ENCODE data around the gene RBM23. TPM values are rescaled to one million over a fixed set of nuclear protein-coding genes. Genes with fewer than 3 reads are reported as not detected.
"Not testable (repeated sequence)": the region's sequence is repeated elsewhere in the genome, so short reads cannot be mapped to it uniquely, and the experiment has no call there.

RBM23 gene
- polyA plus RNA-seq, 2 of the 4 experiments (the other 2 are of a cell fraction): 65.8 to 68.0 TPM

DNA sequence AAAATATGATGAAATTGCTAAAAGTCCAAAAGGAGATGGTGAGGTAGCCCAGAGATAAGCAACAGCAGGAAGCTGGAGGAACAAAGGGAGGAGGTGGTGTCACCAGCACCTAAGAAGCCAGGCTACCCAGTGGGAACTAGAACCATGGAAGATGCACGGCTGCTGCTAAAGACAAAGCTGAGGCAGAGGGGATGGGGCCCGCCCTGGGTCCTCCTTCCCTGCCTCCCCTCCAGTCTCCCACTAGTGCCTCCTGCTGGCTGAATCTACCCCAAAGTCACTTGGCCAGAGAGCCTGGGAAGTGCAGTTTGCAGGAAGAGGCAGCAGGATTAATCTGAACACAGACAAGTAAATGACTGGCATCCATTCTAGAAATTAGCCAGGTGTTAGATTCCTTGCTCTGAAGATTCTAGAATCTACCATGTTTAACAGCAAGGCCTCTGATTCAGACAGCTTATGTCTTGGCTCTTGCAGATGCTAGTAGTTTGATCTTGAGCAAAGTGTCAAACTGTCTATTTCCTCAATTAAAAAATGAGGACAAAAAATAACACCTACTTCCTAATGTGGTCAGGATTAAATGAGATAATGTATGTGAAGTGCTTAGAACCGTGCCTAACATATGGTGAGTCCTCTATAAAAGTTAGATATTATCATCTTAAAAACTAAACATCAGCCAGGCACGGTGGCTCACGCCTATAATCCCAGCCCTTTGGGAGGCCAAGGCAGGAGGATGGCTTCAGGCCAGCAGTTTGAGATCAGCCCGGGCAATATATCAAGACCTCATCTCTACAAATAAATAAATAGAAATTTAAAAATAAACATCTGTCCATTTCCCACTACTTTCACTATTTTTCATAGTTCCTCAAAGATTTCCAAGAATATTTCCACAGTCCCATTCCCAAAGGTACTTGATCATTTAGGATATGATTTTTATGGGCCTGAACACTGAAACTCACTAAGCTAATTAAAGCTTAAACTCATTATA lies 53.2 kb downstream of the RBM23 start:
- H3K4me3 ChIP-seq: no peak overlapping the region
- WGBS (ENCODE audit: missing lambda C conversion rate): 64% methylated on average over 6 of the region's 6 CpGs
- H3K9me3 ChIP-seq: peaks cover 16% of the 10 kb centered on the region
- H3K4me1 ChIP-seq: peaks cover 12% of the 10 kb centered on the region
- POLR2A ChIA-PET: no interaction called here
- DNase-seq (ENCODE audit: low read depth in 1 of 2, low spot score in 1 of 2) (no peak), FAIRE-seq (no peak), ATAC-seq (peak; percentile 52 to 56; a peak in 4 of 6 replicates)
- H3K27ac ChIP-seq: no peak overlapping the region
- TF ChIP-seq EHMT2 (IDR thresholded peaks at IDR 0.05; ENCODE audit: low read depth) (no peak), CBX2 (IDR thresholded peaks at IDR 0.05; ENCODE audit: borderline replicate concordance, low read depth) (no peak), EHF (CRISPR knock-in tag; IDR thresholded peaks at IDR 0.05) (no peak)
- TF ChIP-seq, protein P1, sequence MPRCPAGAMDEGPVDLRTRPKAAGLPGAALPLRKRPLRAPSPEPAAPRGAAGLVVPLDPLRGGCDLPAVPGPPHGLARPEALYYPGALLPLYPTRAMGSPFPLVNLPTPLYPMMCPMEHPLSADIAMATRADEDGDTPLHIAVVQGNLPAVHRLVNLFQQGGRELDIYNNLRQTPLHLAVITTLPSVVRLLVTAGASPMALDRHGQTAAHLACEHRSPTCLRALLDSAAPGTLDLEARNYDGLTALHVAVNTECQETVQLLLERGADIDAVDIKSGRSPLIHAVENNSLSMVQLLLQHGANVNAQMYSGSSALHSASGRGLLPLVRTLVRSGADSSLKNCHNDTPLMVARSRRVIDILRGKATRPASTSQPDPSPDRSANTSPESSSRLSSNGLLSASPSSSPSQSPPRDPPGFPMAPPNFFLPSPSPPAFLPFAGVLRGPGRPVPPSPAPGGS (IDR thresholded peaks at IDR 0.05): no peak
- TF ChIP-seq, protein P2, sequence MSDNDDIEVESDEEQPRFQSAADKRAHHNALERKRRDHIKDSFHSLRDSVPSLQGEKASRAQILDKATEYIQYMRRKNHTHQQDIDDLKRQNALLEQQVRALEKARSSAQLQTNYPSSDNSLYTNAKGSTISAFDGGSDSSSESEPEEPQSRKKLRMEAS (IDR thresholded peaks at IDR 0.05): no peak
- CTCF ChIA-PET: interaction anchor here (0.6 to 15.1 kb wide), 12 partner anchors 9 to 310 kb away, joined by 3 to 146 read pairs (median 6); no protein-coding TSS in a partner anchor
- H3K4me2 ChIP-seq: no peak overlapping the region

DNA sequence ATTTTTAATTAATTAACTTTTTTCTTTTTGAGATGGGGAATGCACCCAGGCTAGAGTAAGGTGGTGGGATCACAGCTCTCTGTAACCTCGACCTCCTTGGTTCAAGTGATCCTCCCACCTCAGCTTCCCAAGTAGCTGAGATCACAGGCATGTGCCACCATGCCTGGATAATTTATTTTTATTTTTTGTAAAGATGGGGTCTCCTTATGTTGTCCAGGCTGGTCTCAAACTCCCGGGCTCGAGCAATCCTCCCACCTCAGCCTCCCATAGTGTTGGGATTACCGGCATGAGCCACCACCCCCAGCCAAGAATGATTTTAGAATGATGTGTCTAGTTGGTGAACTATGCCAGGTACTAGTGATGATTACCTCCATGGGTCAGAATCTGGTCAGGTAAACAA lies 54.0 kb downstream of the RBM23 start:
- DNase-seq (ENCODE audit: low read depth in 1 of 2, low spot score in 1 of 2): no peak
- no peak for ATAC-seq
- no peak for FAIRE-seq
- H3K27ac ChIP-seq: no peak overlapping the region
- H3K4me3 ChIP-seq: no peak overlapping the region
- H3K4me2 ChIP-seq: no peak overlapping the region
- H3K9me3 ChIP-seq: peaks cover 16% of the 10 kb centered on the region
- peaks cover 4% of the 10 kb centered on the region for H3K4me1 ChIP-seq
- ChIA-PET POLR2A (interaction anchor here (1.4 kb wide), 1 partner anchor 10 kb away, joined by 3 read pairs; no protein-coding TSS in a partner anchor), CTCF (interaction anchor here (1.3 to 15.1 kb wide), 7 partner anchors 14 to 309 kb away, joined by 3 to 146 read pairs (median 7); no protein-coding TSS in a partner anchor)
- 64% methylated on average over 4 of the region's 4 CpGs for WGBS (ENCODE audit: missing lambda C conversion rate)
- TF ChIP-seq EHMT2 (IDR thresholded peaks at IDR 0.05; ENCODE audit: low read depth): no peak

DNA sequence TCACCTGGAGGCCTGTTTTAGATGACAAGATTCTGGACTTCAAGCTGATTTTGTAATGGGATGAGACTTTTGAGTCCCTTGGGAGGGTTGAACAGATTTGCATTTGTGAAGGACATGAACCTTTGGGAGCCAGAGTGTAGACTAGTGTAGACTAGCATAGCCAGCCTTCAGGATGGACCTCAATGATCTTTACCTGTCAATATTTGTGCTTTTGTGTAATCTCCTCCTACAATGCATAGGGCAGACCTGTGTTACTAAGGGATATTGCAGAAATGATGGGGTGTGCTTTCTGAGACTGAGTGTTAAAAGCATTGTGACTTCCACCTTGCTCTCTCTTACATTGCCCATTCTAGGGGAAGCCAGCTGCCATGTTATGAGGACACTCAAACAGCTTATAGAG lies 57.3 kb downstream of the RBM23 start:
- DNase-seq (ENCODE audit: low read depth in 1 of 2, low spot score in 1 of 2) (no peak), FAIRE-seq (no peak), ATAC-seq (no peak)
- ChIA-PET CTCF (interaction anchor here (0.6 to 15.1 kb wide), 11 partner anchors 11 to 306 kb away, joined by 3 to 146 read pairs (median 5); partner anchors contain the start of gene LRP10), POLR2A (interaction anchor here (0.6 kb wide), 1 partner anchor 81 kb away, joined by 5 read pairs; no protein-coding TSS in a partner anchor)
- TF ChIP-seq KDM5A (IDR thresholded peaks at IDR 0.05) (no peak), NR3C1 (IDR thresholded peaks at IDR 0.05) (no peak), ESRRA (IDR thresholded peaks at IDR 0.05; ENCODE audit: borderline replicate concordance, low read length) (no peak), ZFP36 (IDR thresholded peaks at IDR 0.05; ENCODE audit: borderline replicate concordance, partially characterized antibody) (no peak), FOXS1 (CRISPR knock-in tag; IDR thresholded peaks at IDR 0.05) (no peak), JUNB (IDR thresholded peaks at IDR 0.05) (no peak), CEBPB (IDR thresholded peaks at IDR 0.05) (no peak), MYC (IDR thresholded peaks at IDR 0.05; ENCODE audit: borderline replicate concordance, low read length) (no peak), CBX2 (IDR thresholded peaks at IDR 0.05; ENCODE audit: borderline replicate concordance, low read depth) (no peak), JUN (IDR thresholded peaks at IDR 0.05) (no peak), FOSL2 (IDR thresholded peaks at IDR 0.05) (no peak), FOSL2 (CRISPR knock-in tag; IDR thresholded peaks at IDR 0.05) (no peak), FOSB (CRISPR knock-in tag; IDR thresholded peaks at IDR 0.05) (no peak), RAD21 (conservative IDR thresholded peaks at IDR 0.05 in 1 of 2, IDR thresholded peaks at IDR 0.05 in 1 of 2) (no peak), POLR2A (IDR thresholded peaks at IDR 0.05; ENCODE audit: low read length) (no peak), HOXA7 (CRISPR knock-in tag; IDR thresholded peaks at IDR 0.05) (no peak), KDM1A (IDR thresholded peaks at IDR 0.05; ENCODE audit: low read depth) (no peak), TFCP2L1 (CRISPR knock-in tag; IDR thresholded peaks at IDR 0.05) (no peak), CBX8 (IDR thresholded peaks at IDR 0.05) (no peak)
- TF ChIP-seq, protein P3, sequence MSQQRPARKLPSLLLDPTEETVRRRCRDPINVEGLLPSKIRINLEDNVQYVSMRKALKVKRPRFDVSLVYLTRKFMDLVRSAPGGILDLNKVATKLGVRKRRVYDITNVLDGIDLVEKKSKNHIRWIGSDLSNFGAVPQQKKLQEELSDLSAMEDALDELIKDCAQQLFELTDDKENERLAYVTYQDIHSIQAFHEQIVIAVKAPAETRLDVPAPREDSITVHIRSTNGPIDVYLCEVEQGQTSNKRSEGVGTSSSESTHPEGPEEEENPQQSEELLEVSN (IDR thresholded peaks at IDR 0.05; ENCODE audit: borderline replicate concordance, low read depth): no peak
- TF ChIP-seq, protein P4, sequence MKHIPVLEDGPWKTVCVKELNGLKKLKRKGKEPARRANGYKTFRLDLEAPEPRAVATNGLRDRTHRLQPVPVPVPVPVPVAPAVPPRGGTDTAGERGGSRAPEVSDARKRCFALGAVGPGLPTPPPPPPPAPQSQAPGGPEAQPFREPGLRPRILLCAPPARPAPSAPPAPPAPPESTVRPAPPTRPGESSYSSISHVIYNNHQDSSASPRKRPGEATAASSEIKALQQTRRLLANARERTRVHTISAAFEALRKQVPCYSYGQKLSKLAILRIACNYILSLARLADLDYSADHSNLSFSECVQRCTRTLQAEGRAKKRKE (CRISPR knock-in tag; IDR thresholded peaks at IDR 0.05; ENCODE audit: low read depth): no peak
- Histone ChIP-seq H3K27ac (no peak overlapping the region), H3K4me1 (no peaks in the 10 kb centered on the region), H3K4me2 (no peak overlapping the region), H3K9me3 (peaks cover 16% of the 10 kb centered on the region), H3K4me3 (no peak overlapping the region)

DNA sequence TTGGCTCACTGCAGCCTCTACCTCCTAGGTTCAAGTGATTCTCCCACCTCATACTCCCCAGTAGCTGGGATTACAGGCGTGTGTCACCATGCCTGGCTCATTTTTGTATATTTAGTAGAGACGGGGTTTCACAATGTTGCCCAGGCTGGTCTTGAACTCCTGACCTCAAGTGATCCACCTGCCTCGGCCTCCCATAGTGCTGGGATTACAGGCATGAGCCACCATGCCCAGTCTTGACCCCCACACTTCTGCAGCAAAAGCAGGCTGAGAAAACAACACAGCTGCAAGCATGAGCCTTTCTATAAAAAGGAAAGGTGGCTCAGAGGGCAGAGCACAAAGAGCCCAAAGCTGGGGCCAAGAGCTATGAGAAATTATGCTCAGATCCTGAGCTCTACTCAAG lies 58.6 kb downstream of the RBM23 start:
- ATAC-seq; H3K27ac ChIP-seq; DNase-seq (ENCODE audit: low read depth in 1 of 2, low spot score in 1 of 2); H3K4me3 ChIP-seq; H3K4me1 ChIP-seq; POLR2A ChIA-PET; H3K4me2 ChIP-seq; FAIRE-seq: not testable (repeated sequence)
- 11% methylated on average over 3 of the region's 3 CpGs for WGBS (ENCODE audit: missing lambda C conversion rate)
- H3K9me3 ChIP-seq: peaks cover 16% of the 10 kb centered on the region
- CTCF ChIA-PET: interaction anchor here (0.6 to 15.1 kb wide), 11 partner anchors 9 to 470 kb away, joined by 3 to 146 read pairs (median 5); partner anchors contain the start of gene LRP10
